Activated T-helper 2 cell treated with anti-CD3 and anti-CD28 coated beads, Interferon-gamma antibody, Interleukin-2, Interleukin-4, amounts not matched to agents 10 μg/mL and 5 μg/mL and 100 μg/mL, durations not matched to agents 14 hours and 24 hours and 36 hours (primary cell): ENCODE data around the gene CFAP74. TPM values are rescaled to one million over a fixed set of nuclear protein-coding genes. Genes with fewer than 3 reads are reported as not detected.

Experiments used
- DNase-seq: peaks from one replicate; pipeline ENCODE4 v3.0.0; 2021; ENCODE audit warnings: low spot score
- H3K27ac Mint-ChIP-seq: one replicate; pipeline ENCODE4 v1.8.0; 2021; ENCODE audit warnings: mixed read lengths
- H3K27me3 Mint-ChIP-seq: one replicate; pipeline ENCODE4 v1.8.0; 2021; ENCODE audit warnings: low read depth, mixed read lengths
- H3K36me3 Mint-ChIP-seq: one replicate; pipeline ENCODE4 v1.8.0; 2021; ENCODE audit warnings: low read depth, mixed read lengths
- H3K4me1 Mint-ChIP-seq: one replicate; pipeline ENCODE4 v1.8.0; 2021; ENCODE audit warnings: low read depth, mixed read lengths
- H3K4me3 Mint-ChIP-seq: one replicate; pipeline ENCODE4 v1.8.0; 2021; ENCODE audit warnings: low read depth, mild to moderate bottlenecking, moderate library complexity, mixed read lengths
- H3K9me3 Mint-ChIP-seq: one replicate; pipeline ENCODE4 v1.8.0; 2021; ENCODE audit warnings: mixed read lengths
- intact Hi-C: fragments of 100-400 bp; cut with micrococcal nuclease; formaldehyde crosslinking; loops from one replicate; pipeline ENCODE4 v1.15.1; 2023
- total RNA-seq: library from RNA; stranded (reverse); gene quantifications from 2 replicates; pipeline ENCODE4 v1.2.3, GENCODE V29; 2022

Gene CFAP74
- total RNA-seq, 1 donor from 2014 or later = not detected

- Mint-ChIP-seq H3K9me3 (no peaks in the 10 kb centered on the region), H3K36me3 (peaks cover 52% of the 10 kb centered on the region), H3K4me1 (peaks cover 40% of the 10 kb centered on the region), H3K4me3 (no peak overlapping the region), H3K27me3 (no peaks in the 10 kb centered on the region), H3K27ac (peak overlapping the region; percentile 33)
- no peak for DNase-seq
- intact Hi-C loops = no loop called here
Observed at GRCh38 chr1:1883092-1883873, 120.3 kb downstream of the CFAP74 start.

GRCh38 chr1:1881727-1882126 lies 121.9 kb downstream of the CFAP74 start:
- Mint-ChIP-seq H3K27me3 (no peaks in the 10 kb centered on the region), H3K9me3 (no peaks in the 10 kb centered on the region), H3K27ac (no peak overlapping the region), H3K36me3 (peaks cover 50% of the 10 kb centered on the region), H3K4me1 (peaks cover 37% of the 10 kb centered on the region), H3K4me3 (no peak overlapping the region)
- no peak for DNase-seq
- intact Hi-C loops = no loop called here

DNA sequence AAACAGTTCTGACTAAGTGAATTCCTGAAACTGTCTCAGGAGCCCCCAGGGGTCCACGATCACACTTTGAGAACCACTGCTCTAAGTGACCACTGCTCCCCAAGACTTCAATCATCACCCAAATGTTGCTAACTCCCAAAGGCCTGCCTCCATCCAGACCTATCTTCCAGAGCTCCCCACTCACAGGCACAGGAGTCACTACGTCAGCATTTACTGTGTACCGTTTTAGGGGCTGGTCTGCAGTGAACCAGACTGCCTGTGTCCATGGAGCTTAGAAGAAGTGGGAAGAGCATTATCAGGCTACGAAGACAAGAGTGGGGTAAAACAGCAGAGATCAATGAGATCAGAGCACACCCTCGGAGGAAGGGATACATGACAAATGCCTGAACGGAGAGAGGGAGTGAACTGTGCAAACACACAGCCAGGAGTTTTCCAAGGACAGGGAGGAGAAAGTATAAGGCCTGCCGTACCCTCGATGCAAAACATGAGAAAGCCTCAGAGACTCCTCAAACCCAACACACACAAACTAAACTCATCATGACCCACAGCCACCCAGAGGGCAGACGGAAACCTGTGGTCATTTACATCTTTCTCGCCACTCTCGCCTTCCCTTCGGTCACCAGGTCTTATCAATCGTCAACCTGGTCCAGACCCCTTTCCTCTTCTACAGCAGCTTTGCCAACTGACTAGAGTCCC lies 122.8 kb downstream of the CFAP74 start:
- no peak for DNase-seq
- H3K36me3 Mint-ChIP-seq = peaks cover 55% of the 10 kb centered on the region
- no peak overlapping the region for H3K4me3 Mint-ChIP-seq
- intact Hi-C loops = no loop called here
- H3K27me3 Mint-ChIP-seq = no peaks in the 10 kb centered on the region
- H3K4me1 Mint-ChIP-seq = peaks cover 43% of the 10 kb centered on the region
- no peak overlapping the region for H3K27ac Mint-ChIP-seq
- no peaks in the 10 kb centered on the region for H3K9me3 Mint-ChIP-seq

DNA sequence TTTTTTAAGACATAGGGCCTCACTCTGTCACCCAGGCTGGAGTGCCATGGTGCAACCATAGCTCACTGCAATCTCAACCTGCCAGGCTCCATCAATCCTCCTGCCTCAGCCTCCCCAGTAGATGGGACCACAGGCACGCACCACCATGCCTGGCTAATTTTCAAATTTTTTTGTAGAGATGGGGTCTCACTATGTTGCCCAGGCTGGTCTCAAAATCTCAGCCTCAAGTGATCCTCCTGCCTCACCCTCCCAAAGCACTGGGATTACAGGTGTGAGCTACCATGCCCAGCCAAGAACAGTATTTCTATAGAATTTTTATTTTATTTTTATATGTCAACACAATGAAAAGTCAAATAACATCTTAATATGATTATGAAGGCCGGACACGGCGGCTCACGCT lies 123.6 kb downstream of the CFAP74 start:
- Mint-ChIP-seq H3K27ac (no peak overlapping the region), H3K4me1 (peaks cover 47% of the 10 kb centered on the region), H3K36me3 (peaks cover 63% of the 10 kb centered on the region), H3K9me3 (no peaks in the 10 kb centered on the region), H3K27me3 (no peaks in the 10 kb centered on the region), H3K4me3 (no peak overlapping the region)
- intact Hi-C loops = no loop called here
- DNase-seq = no peak

DNA sequence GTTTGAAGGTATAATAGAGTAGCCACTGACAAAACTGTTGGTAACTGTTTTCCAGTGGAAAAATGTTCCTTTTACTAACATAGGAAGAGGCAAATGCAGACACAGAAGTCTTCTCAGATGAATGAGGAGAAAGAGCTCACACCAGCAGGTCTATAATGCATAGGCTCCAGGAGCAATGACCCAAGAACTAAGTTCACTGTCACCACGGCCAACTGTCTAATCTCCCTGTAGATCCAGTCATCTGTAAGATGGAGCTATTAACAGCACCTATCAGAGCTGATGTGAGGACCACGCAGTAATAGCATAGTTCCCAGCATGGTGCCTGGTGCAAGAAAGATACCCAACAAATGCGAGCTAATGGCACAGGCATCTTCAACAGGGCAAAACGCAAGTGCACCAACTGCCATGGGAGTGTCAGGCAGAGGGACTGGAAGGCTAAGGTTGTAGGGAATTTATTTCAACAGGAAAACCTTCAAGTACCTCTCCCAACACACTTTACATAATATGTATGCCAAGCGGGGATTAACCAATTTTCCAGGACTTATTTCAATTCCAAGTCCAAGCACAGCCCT lies 125.6 kb downstream of the CFAP74 start:
- Mint-ChIP-seq H3K27ac (peak overlapping the region; percentile 10), H3K9me3 (no peaks in the 10 kb centered on the region), H3K4me1 (peaks cover 45% of the 10 kb centered on the region), H3K27me3 (no peaks in the 10 kb centered on the region), H3K4me3 (no peak overlapping the region), H3K36me3 (peaks cover 59% of the 10 kb centered on the region)
- intact Hi-C loops = no loop called here
- no peak for DNase-seq

GRCh38 chr1:1876335-1876930 lies 127.2 kb downstream of the CFAP74 start:
- intact Hi-C loops = no loop called here
- Mint-ChIP-seq H3K4me1 (peaks cover 49% of the 10 kb centered on the region), H3K27me3 (no peaks in the 10 kb centered on the region), H3K4me3 (peak overlapping the region; percentile 61), H3K9me3 (no peaks in the 10 kb centered on the region), H3K27ac (peak overlapping the region; percentile 87), H3K36me3 (peaks cover 65% of the 10 kb centered on the region)
- no peak for DNase-seq

- H3K4me3 Mint-ChIP-seq = peak overlapping the region; percentile 61
Observed at GRCh38 chr1:1875932-1876331, 127.7 kb downstream of the CFAP74 start.

GRCh38 chr1:1874901-1875300 lies 128.7 kb downstream of the CFAP74 start:
- H3K4me1 Mint-ChIP-seq = peaks cover 44% of the 10 kb centered on the region
- no peak overlapping the region for H3K4me3 Mint-ChIP-seq
- no peak overlapping the region for H3K27ac Mint-ChIP-seq
- H3K9me3 Mint-ChIP-seq = no peaks in the 10 kb centered on the region
- intact Hi-C loops = no loop called here
- H3K36me3 Mint-ChIP-seq = peaks cover 70% of the 10 kb centered on the region
- no peaks in the 10 kb centered on the region for H3K27me3 Mint-ChIP-seq
- no peak for DNase-seq

More at GRCh38 chr1:1875932-1876331, 127.7 kb downstream of the CFAP74 start:
- Mint-ChIP-seq H3K27ac (peak overlapping the region; percentile 87), H3K27me3 (no peaks in the 10 kb centered on the region), H3K36me3 (peaks cover 66% of the 10 kb centered on the region), H3K9me3 (no peaks in the 10 kb centered on the region), H3K4me1 (peaks cover 46% of the 10 kb centered on the region)
- intact Hi-C loops = no loop called here
- DNase-seq = no peak

- Mint-ChIP-seq H3K27ac (no peak overlapping the region), H3K4me1 (peaks cover 41% of the 10 kb centered on the region), H3K4me3 (no peak overlapping the region), H3K27me3 (no peaks in the 10 kb centered on the region), H3K36me3 (peaks cover 64% of the 10 kb centered on the region), H3K9me3 (no peaks in the 10 kb centered on the region)
- DNase-seq = no peak
- intact Hi-C loops = no loop called here
Observed at GRCh38 chr1:1873186-1873585, 130.4 kb downstream of the CFAP74 start.

- H3K36me3 Mint-ChIP-seq = peaks cover 61% of the 10 kb centered on the region
- intact Hi-C loops = no loop called here
- peaks cover 35% of the 10 kb centered on the region for H3K4me1 Mint-ChIP-seq
- no peak overlapping the region for H3K4me3 Mint-ChIP-seq
- H3K27me3 Mint-ChIP-seq = no peaks in the 10 kb centered on the region
- H3K27ac Mint-ChIP-seq = no peak overlapping the region
- DNase-seq = no peak
- H3K9me3 Mint-ChIP-seq = no peaks in the 10 kb centered on the region
Observed at GRCh38 chr1:1872329-1872994, 131.1 kb downstream of the CFAP74 start.
